ENCODE results near the gene PMS1.

Gene PMS1

GRCh38 chr2:189916651-189917050 lies 132.4 kb downstream of the PMS1 start:
- no peak for DNase-seq (ENCODE audit: low read depth, low spot score)
- no peak overlapping the region for H3K27ac ChIP-seq

Data from epithelial cell of prostate (primary cell).